ENCODE results near the gene TRAF1.

TRAF1 gene

DNA sequence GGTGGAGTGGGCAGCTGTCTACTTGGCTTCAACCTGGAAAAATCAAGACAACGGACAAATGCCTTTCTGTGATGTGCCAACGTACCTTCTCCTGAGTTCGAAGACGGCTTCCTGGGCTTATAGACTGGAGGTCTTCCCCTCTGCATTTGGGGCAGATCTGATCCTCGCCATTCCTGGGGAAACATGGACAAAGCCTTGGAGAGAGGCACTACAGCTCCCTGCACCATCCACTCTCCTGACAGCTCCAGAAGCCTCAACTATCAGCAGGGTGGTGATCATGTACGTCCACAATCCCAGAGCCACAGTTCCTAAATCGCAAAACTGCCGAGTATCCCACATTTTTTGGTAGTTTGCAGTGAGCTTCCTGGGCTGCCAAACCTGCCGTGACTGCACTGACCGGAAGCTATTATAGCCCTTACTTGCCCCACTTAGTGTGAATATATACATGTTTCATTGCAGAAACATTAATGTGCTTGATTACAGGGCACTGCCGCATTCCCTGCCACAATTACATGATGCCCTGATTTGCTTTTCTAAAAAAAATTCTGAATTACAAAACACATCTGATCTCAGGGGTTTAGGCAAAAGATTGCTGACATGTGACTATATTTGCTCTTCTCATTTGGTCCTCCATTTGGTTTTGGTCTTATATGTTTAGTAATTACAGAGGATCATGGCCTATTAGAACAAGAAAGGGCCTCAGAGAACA is 2.8 kb downstream of the TRAF1 start:
- Mint-ChIP-seq H3K27ac (peak overlapping the region; percentile 92), H3K9me3 (no peaks in the 10 kb centered on the region), H3K4me1 (ENCODE audit: low read depth) (peaks cover 77% of the 10 kb centered on the region), H3K4me3 (peak overlapping the region; percentile 89), H3K36me3 (ENCODE audit: low read depth) (peaks cover 80% of the 10 kb centered on the region), H3K27me3 (ENCODE audit: low read depth) (no peaks in the 10 kb centered on the region)
- no peak for DNase-seq (ENCODE audit: low spot score)

DNA sequence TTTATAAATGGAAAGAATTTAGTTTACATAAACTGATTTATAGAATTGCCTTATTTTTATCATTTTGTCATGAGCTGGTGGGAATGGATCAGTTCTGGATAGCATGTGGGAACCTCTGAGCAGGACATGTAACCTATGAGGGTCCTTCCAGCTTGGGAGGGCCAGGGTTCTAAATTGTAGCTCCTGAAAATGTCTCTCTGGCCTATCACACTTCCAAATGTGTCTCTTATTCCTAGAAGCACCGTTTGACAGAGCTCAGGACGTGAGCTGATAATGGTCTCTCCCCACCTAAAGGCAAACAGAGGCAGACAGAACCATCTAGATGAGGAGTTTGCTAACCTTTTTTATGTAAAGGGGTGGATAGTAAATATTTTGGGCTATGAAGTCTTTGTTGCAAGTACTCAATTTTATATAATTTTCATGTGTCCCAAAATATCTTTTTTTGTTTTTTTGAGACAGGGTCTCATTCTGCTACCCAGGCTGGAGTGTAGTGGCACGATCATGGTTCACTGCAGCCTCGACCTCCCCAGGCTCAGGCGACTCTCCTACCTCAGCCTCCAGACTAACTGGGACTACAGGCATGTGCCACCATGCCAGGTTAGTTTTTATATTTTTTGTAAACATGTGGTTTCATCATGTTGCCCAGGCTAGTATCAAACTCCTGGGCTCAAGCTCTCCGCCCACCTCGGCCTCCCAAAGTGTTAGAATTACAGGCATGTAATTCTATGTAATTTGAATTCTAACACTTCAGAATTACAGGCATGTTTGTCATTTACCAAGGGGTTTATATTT is 4.0 kb downstream of the TRAF1 start:
- Mint-ChIP-seq H3K36me3 (ENCODE audit: low read depth) (peaks cover 83% of the 10 kb centered on the region), H3K27me3 (ENCODE audit: low read depth) (no peaks in the 10 kb centered on the region), H3K4me3 (peak overlapping the region; percentile 89), H3K4me1 (ENCODE audit: low read depth) (peaks cover 77% of the 10 kb centered on the region), H3K9me3 (peaks cover 2% of the 10 kb centered on the region), H3K27ac (peak overlapping the region; percentile 92)
- no peak for DNase-seq (ENCODE audit: low spot score)

DNA sequence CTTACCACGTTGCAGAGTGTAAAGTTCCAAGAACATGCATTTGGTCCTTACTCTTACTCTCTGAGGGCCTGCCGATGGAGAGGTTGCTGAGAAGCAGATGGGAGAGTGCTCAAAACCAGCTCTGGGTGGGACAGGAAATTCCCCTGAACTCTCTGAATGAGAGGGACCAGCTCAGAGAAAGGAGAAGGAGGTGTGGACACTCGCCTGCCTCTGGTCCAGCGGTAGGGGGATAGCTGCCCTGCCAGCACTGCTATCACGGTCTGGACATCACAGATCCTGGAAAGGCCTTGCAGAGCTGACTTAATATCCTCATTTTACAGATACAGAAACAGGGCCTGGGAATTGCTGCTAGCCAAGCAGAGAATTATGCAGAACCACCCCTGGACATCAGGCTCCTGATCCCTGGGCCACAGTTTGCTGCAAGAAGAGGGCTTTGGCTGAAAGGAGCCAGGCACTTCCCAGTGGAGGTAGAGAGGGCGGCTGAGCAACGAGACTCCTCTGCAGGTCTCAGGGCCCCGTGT is 4.9 kb downstream of the TRAF1 start:
- Mint-ChIP-seq H3K9me3 (peaks cover 4% of the 10 kb centered on the region), H3K4me3 (peak overlapping the region; percentile 89), H3K36me3 (ENCODE audit: low read depth) (peaks cover 91% of the 10 kb centered on the region), H3K4me1 (ENCODE audit: low read depth) (peaks cover 76% of the 10 kb centered on the region), H3K27ac (peak overlapping the region; percentile 81), H3K27me3 (ENCODE audit: low read depth) (no peaks in the 10 kb centered on the region)
- no peak for DNase-seq (ENCODE audit: low spot score)

DNA sequence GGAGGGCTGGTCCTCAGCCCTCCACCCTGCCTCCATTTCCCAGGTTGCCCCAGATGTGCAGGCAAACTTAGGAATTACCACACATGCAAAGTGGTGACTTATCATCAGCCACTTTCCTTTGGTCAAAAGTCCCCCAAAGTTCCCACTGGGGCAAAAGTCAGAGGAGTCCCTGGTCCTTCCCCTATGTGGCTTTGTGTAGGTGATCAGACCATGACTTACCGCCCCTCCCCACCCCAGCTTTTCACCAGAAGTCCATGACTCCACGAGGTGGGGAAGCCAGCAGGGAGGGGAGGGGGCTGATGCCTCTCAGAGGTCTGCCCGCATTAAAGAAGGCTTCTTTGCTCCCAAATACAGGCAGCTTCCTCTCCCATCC is 5.8 kb downstream of the TRAF1 start:
- H3K9me3 Mint-ChIP-seq: peaks cover 4% of the 10 kb centered on the region
- H3K4me1 Mint-ChIP-seq (ENCODE audit: low read depth): peaks cover 78% of the 10 kb centered on the region
- H3K27me3 Mint-ChIP-seq (ENCODE audit: low read depth): no peaks in the 10 kb centered on the region
- peak overlapping the region; percentile 81 for H3K27ac Mint-ChIP-seq
- peaks cover 96% of the 10 kb centered on the region for H3K36me3 Mint-ChIP-seq (ENCODE audit: low read depth)
- peak overlapping the region; percentile 89 for H3K4me3 Mint-ChIP-seq
- DNase-seq (ENCODE audit: low spot score): peak; percentile 58

DNA sequence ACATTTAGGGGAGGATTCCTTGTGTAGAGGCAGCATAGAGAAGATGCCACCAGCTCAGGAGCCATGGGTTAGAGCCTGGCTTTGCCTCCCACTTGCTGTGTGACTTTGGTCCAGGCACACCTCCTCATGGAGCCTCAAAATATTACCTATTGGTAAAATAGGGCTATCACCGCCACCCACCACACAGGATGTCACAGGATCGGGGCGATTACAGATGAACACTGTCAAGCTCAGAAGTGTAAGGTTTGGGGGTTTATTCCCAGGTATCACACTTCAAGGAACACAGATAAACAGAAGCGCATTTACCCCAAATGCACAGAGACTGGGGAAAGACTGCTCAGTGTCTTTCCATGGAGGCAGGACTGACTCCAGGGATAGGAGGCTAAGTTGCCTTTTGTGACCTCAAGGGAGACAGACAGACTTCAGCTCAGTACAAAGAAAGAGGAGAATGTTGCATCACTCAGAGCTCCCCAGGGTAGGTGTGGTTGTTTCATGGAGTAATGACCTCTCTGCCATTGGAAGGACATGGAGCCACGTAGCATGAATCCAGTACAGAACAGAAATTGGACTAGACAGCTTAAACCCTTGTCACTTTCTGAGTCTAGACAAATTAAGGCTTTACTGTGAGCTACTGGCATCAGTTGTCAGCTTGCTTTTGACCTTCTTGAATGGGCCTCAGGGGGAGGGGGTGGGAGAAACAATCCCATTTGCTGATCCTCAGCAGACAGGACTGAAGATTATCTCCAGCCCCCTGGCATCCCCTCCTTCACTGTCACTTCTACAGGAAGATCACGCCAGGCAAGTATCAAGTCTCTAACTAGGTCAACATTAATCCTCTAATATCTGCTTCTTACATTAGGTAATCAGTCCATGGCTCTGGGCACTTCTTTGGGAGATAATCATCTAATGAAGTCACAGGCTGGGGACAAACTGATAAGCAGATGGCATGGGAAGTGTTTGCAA is 6.5 kb downstream of the TRAF1 start:
- H3K9me3 Mint-ChIP-seq: peaks cover 4% of the 10 kb centered on the region
- H3K4me1 Mint-ChIP-seq (ENCODE audit: low read depth): peaks cover 78% of the 10 kb centered on the region
- no peak for DNase-seq (ENCODE audit: low spot score)
- peaks cover 90% of the 10 kb centered on the region for H3K36me3 Mint-ChIP-seq (ENCODE audit: low read depth)
- no peaks in the 10 kb centered on the region for H3K27me3 Mint-ChIP-seq (ENCODE audit: low read depth)
- H3K27ac Mint-ChIP-seq: peak overlapping the region; percentile 81
- H3K4me3 Mint-ChIP-seq: peak overlapping the region; percentile 89

DNA sequence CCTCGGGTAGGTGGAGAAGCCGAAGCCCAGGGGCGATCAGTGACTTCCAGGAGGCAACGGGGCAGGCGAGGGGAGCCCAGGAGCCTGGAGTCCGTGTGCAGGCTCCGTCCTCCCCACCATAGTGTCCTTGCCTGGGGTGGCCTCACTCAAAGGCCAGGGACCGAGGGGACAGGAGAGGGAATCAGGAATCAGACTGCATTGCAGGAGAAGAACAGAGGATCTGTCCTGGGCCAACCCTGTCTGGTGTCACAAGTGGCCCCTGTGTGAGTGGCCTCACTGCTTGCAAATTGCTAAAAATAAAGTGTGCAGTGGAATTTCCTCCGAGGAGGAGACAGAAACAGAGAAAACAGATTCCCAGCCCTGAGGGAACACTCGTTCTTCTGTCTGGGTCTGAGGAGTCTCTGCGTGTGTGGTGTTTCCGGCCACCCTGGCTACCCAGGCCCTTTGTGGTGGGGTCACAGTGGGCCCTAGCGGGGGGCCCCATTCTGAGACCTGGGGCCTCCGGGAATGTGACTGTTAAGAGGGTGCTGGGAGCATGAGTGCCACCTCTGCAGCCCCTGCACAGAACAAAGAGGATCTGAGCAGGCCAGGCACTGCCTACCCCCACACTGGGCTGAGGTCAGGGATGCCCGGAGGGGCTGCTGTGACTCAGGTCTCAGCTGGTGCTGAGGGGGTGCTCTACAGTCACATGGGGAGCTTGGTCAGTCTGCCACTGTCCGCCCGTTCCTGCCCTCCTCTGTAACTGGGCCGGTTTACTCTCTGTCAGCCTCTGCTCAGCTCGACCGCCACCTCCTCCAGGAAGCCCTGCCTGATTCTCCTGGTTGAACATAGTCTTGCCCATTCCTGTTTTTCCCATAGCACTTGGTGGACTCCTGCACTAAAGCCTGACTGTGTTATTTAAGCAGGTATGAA is 7.4 kb downstream of the TRAF1 start:
- Mint-ChIP-seq H3K36me3 (ENCODE audit: low read depth) (peaks cover 90% of the 10 kb centered on the region), H3K27ac (peak overlapping the region; percentile 81), H3K27me3 (ENCODE audit: low read depth) (no peaks in the 10 kb centered on the region), H3K4me3 (peak overlapping the region; percentile 89), H3K4me1 (ENCODE audit: low read depth) (peaks cover 78% of the 10 kb centered on the region), H3K9me3 (peaks cover 4% of the 10 kb centered on the region)
- DNase-seq (ENCODE audit: low spot score): no peak

DNA sequence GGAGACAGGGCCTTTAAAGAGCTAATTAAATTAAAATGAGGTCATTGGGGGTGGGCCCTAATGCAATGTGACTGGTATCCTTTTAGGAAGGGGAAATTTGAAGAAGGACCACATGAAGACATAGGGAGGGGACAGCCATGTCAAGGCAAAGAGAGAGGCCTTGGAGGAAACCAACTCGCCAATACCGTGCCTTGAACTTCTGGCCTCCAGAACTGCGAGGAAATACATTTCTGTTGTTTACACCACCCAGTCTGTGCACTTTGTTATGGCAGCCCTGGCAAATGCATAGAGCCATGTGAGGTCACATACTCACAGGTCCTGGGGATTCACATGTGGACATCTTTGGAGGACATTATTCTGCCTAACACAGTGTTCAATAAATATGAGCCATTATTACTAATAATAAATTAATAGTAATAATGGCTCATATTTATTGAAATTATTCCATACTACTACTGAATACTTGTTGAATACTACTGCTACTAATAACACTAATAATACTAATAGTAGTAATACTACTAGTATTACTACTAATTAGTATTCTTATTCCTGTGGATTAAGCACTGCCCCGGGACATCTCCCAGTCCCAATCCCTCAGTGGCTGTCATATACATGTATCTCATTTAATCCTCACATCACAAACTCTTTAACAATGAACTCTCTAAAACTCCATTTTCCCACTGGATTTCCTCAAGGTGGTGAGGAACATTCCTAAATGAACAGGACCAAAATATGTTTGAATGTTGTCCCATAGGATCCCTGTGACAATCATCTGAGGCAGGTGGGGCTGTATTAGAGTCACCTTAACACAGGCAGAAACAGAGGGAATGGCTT is 8.4 kb downstream of the TRAF1 start:
- Mint-ChIP-seq H3K4me1 (ENCODE audit: low read depth) (peaks cover 73% of the 10 kb centered on the region), H3K4me3 (peak overlapping the region; percentile 56), H3K27me3 (ENCODE audit: low read depth) (no peaks in the 10 kb centered on the region), H3K27ac (peak overlapping the region; percentile 55), H3K36me3 (ENCODE audit: low read depth) (peaks cover 88% of the 10 kb centered on the region), H3K9me3 (peaks cover 4% of the 10 kb centered on the region)
- DNase-seq (ENCODE audit: low spot score): no peak

DNA sequence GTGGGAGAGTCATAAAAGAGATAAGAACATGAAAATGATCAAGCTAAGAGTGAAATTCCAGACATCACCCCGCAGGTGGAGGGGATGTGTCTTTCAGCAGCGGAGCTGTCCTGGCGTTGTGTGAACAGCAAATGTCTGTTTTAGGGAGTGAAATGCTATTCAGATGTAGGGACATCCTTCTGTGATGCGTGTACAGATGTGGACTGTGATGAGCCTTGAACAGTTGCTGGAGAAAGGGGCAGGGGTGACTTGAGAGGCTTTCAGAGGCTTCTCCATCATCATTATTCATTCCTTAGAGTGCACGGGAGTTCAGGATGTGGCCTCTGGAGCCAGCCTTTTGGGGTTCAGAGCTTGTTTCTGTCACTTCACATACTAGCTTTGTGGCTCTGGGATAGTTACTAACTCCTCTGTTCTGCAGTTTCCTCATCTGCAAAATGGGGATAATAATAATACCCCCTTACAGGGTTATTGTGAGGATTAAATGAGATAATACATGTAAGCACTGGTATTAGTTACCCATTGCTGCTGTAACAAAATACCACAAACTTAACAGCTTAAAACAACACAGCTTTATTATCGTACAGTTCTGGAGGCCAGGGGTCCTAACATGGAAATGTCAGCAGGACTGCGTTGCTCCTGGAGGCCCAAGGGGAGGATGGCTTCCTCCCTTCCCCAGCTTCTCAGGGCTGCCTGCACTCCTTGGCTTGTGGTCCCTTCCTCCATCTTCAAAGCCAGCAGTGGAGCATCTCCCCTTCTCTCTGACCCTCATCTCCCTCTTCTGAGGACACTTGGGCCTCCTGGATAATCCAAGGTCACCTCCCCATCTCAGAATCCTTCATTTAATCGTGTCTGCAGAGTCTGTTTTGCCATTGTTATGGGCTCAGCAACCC is 9.4 kb downstream of the TRAF1 start:
- Mint-ChIP-seq H3K4me3 (peak overlapping the region; percentile 69), H3K9me3 (peaks cover 4% of the 10 kb centered on the region), H3K27me3 (ENCODE audit: low read depth) (no peaks in the 10 kb centered on the region), H3K36me3 (ENCODE audit: low read depth) (peaks cover 87% of the 10 kb centered on the region), H3K4me1 (ENCODE audit: low read depth) (peaks cover 71% of the 10 kb centered on the region), H3K27ac (peak overlapping the region; percentile 80)
- no peak for DNase-seq (ENCODE audit: low spot score)

DNA sequence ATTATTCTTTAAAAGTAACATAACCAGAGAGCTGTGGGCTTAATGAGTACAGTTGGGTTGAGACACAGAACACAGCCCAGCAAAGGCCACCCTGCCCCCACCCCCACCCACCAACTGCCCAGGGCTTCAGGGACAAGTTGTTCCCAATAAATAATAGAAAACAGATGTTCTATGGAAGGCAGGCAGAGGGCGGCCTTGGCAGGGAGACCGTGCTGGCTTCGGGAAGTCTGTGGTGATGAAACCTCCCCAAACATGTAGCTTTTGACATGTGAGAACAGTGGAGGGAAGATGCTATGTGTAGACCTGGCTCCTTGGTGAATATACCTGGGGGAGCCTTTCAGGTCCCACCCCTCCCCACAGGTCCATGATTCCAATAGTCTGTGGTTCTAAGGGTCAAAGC is 10.0 kb downstream of the TRAF1 start:
- Mint-ChIP-seq H3K4me1 (ENCODE audit: low read depth) (peaks cover 69% of the 10 kb centered on the region), H3K4me3 (peak overlapping the region; percentile 69), H3K27ac (peak overlapping the region; percentile 86), H3K27me3 (ENCODE audit: low read depth) (no peaks in the 10 kb centered on the region), H3K9me3 (peaks cover 4% of the 10 kb centered on the region), H3K36me3 (ENCODE audit: low read depth) (peaks cover 87% of the 10 kb centered on the region)
- DNase-seq (ENCODE audit: low spot score): no peak

DNA sequence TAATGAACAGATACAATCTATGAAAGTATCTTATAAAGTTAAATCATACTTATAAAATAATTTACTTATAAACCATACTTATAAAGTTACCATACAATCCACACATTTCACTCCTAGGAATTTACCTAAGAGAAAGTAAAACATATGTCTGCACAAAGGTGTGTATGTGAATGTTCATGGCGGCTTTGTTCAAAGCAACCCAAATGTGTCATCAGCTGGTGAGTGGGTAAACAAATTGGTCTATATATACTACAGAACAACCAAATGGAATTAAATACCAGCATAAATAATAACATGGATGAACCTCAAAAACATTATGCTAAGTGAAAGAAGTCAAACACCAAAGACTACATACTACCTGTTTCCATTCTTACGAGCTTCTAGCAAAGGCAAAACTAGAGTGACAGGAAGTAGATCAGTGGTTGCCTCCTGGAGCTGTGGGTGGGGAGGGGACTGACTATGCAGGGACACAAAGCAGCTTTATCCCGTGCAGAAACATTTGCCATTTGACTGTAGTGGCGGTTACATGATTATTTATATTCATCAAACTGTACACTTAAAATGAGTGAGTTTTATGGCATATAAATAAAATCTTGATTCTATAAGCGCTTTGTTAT is 10.6 kb downstream of the TRAF1 start:
- Mint-ChIP-seq H3K4me3 (peak overlapping the region; percentile 76), H3K27me3 (ENCODE audit: low read depth) (no peaks in the 10 kb centered on the region), H3K4me1 (ENCODE audit: low read depth) (peaks cover 66% of the 10 kb centered on the region), H3K27ac (peak overlapping the region; percentile 86), H3K9me3 (peaks cover 4% of the 10 kb centered on the region), H3K36me3 (ENCODE audit: low read depth) (peaks cover 87% of the 10 kb centered on the region)
- peak; percentile 48 for DNase-seq (ENCODE audit: low spot score)

DNA sequence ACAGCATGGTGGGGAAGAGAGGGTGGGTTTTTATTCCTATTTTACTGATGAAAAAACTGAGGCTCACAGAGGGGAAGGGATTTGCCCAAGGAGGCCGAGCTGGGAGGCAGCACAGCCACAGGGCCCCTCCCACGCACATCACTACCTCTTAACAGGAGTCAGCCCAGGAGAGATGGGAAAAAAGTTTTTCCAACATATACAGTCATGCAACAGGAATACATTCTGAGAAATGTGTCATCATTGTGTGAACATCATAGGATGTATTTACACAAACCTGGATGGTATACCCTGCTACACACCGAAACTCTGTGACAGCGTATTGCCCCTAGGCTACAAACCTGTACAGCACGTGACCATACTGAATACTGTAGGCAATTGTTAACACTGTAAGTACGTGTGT is 11.6 kb downstream of the TRAF1 start:
- H3K36me3 Mint-ChIP-seq (ENCODE audit: low read depth): peaks cover 86% of the 10 kb centered on the region
- peaks cover 65% of the 10 kb centered on the region for H3K4me1 Mint-ChIP-seq (ENCODE audit: low read depth)
- H3K4me3 Mint-ChIP-seq: no peak overlapping the region
- H3K27me3 Mint-ChIP-seq (ENCODE audit: low read depth): no peaks in the 10 kb centered on the region
- peak overlapping the region; percentile 49 for H3K27ac Mint-ChIP-seq
- peaks cover 4% of the 10 kb centered on the region for H3K9me3 Mint-ChIP-seq
- DNase-seq (ENCODE audit: low spot score): no peak
